Activated CD8-positive, alpha-beta memory T cell treated with anti-CD3 and anti-CD28 coated beads for 1 hour (primary cell): Measurements from ENCODE around the gene MARK1.

ENCODE experiments used
- DNase-seq, 2 donors: peaks; one replicate each; pipeline ENCODE4 v3.0.0-alpha.2; 2020; ENCODE audit warnings: low read depth in 1 of 2; ENCODE audit errors: extremely low read depth in 1 of 2

Gene MARK1

GRCh38 chr1:220708936-220709801 lies 181.2 kb downstream of the MARK1 start:
- no peak for DNase-seq

GRCh38 chr1:220710333-220710732 lies 182.4 kb downstream of the MARK1 start:
- DNase-seq, result no peak

GRCh38 chr1:220711056-220711809 lies 183.3 kb downstream of the MARK1 start:
- DNase-seq, result no peak
